Neural progenitor cell (in vitro differentiated cells): ENCODE measurements around the gene PACSIN3.

Experiments
- EZH2phosphoT487 ChIP-seq: fragments of 200-600 bp; sonication (generic); IDR thresholded peaks from 2 replicates; pipeline ENCODE4 v1.6.1; 2017; ENCODE audit warnings: antibody characterized with exemption
- TF ChIP-seq, protein P1 (sequence below): fragments of 200-600 bp; sonication (generic); IDR thresholded peaks from 2 replicates; pipeline ENCODE4 v1.5.1; 2017; ENCODE audit warnings: antibody characterized with exemption, mild to moderate bottlenecking

GRCh38 chr11:47155879-47156278 is 30.4 kb downstream of the PACSIN3 start:
- TF ChIP-seq EZH2phosphoT487: no peak
- TF ChIP-seq, protein P1, sequence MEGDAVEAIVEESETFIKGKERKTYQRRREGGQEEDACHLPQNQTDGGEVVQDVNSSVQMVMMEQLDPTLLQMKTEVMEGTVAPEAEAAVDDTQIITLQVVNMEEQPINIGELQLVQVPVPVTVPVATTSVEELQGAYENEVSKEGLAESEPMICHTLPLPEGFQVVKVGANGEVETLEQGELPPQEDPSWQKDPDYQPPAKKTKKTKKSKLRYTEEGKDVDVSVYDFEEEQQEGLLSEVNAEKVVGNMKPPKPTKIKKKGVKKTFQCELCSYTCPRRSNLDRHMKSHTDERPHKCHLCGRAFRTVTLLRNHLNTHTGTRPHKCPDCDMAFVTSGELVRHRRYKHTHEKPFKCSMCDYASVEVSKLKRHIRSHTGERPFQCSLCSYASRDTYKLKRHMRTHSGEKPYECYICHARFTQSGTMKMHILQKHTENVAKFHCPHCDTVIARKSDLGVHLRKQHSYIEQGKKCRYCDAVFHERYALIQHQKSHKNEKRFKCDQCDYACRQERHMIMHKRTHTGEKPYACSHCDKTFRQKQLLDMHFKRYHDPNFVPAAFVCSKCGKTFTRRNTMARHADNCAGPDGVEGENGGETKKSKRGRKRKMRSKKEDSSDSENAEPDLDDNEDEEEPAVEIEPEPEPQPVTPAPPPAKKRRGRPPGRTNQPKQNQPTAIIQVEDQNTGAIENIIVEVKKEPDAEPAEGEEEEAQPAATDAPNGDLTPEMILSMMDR: no peak
